Measurements from ENCODE around the gene CAMK2A.

Gene CAMK2A

GRCh38 chr5:150214289-150214688 is 75.3 kb downstream of the CAMK2A start:
- H3K4me3 ChIP-seq (replicated peaks; ENCODE audit: insufficient read depth, low read length), result no peak overlapping the region
- TF ChIP-seq, protein P1, sequence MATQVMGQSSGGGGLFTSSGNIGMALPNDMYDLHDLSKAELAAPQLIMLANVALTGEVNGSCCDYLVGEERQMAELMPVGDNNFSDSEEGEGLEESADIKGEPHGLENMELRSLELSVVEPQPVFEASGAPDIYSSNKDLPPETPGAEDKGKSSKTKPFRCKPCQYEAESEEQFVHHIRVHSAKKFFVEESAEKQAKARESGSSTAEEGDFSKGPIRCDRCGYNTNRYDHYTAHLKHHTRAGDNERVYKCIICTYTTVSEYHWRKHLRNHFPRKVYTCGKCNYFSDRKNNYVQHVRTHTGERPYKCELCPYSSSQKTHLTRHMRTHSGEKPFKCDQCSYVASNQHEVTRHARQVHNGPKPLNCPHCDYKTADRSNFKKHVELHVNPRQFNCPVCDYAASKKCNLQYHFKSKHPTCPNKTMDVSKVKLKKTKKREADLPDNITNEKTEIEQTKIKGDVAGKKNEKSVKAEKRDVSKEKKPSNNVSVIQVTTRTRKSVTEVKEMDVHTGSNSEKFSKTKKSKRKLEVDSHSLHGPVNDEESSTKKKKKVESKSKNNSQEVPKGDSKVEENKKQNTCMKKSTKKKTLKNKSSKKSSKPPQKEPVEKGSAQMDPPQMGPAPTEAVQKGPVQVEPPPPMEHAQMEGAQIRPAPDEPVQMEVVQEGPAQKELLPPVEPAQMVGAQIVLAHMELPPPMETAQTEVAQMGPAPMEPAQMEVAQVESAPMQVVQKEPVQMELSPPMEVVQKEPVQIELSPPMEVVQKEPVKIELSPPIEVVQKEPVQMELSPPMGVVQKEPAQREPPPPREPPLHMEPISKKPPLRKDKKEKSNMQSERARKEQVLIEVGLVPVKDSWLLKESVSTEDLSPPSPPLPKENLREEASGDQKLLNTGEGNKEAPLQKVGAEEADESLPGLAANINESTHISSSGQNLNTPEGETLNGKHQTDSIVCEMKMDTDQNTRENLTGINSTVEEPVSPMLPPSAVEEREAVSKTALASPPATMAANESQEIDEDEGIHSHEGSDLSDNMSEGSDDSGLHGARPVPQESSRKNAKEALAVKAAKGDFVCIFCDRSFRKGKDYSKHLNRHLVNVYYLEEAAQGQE (IDR thresholded peaks at IDR 0.05; ENCODE audit: insufficient replicate concordance, low read depth), result no peak
- no peak for TF ChIP-seq SPI1 (IDR thresholded peaks at IDR 0.05; ENCODE audit: borderline replicate concordance, low read depth)
- TF ChIP-seq, protein P2, sequence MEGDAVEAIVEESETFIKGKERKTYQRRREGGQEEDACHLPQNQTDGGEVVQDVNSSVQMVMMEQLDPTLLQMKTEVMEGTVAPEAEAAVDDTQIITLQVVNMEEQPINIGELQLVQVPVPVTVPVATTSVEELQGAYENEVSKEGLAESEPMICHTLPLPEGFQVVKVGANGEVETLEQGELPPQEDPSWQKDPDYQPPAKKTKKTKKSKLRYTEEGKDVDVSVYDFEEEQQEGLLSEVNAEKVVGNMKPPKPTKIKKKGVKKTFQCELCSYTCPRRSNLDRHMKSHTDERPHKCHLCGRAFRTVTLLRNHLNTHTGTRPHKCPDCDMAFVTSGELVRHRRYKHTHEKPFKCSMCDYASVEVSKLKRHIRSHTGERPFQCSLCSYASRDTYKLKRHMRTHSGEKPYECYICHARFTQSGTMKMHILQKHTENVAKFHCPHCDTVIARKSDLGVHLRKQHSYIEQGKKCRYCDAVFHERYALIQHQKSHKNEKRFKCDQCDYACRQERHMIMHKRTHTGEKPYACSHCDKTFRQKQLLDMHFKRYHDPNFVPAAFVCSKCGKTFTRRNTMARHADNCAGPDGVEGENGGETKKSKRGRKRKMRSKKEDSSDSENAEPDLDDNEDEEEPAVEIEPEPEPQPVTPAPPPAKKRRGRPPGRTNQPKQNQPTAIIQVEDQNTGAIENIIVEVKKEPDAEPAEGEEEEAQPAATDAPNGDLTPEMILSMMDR (IDR thresholded peaks at IDR 0.05; ENCODE audit: insufficient read depth, low read length), result no peak
- no peak for TF ChIP-seq POLR2AphosphoS5 (IDR thresholded peaks at IDR 0.05; ENCODE audit: low read depth)
- no peak for TF ChIP-seq GABPA (IDR thresholded peaks at IDR 0.05; ENCODE audit: low read depth)
- H3K27me3 ChIP-seq (ENCODE audit: insufficient read depth, poor library complexity, severe bottlenecking), result peaks cover 3% of the 10 kb centered on the region
- no peak for DNase-seq (ENCODE audit: low read depth in 1 of 2, low spot score in 1 of 2)
- no peak overlapping the region for H3K27ac ChIP-seq (replicated peaks)

GRCh38 chr5:150213530-150213929 is 76.0 kb downstream of the CAMK2A start:
- no peak for DNase-seq (ENCODE audit: low read depth in 1 of 2, low spot score in 1 of 2)
- H3K4me3 ChIP-seq (replicated peaks; ENCODE audit: insufficient read depth, low read length), result no peak overlapping the region
- H3K27me3 ChIP-seq (ENCODE audit: insufficient read depth, poor library complexity, severe bottlenecking), result peaks cover 10% of the 10 kb centered on the region
- no peak overlapping the region for H3K27ac ChIP-seq (replicated peaks)
- TF ChIP-seq POLR2AphosphoS5 (IDR thresholded peaks at IDR 0.05; ENCODE audit: low read depth) (no peak), SPI1 (IDR thresholded peaks at IDR 0.05; ENCODE audit: borderline replicate concordance, low read depth) (no peak)
- TF ChIP-seq, protein P1 (IDR thresholded peaks at IDR 0.05; ENCODE audit: insufficient replicate concordance, low read depth), result no peak
- TF ChIP-seq, protein P2 (IDR thresholded peaks at IDR 0.05; ENCODE audit: insufficient read depth, low read length), result no peak

- H3K27me3 ChIP-seq (ENCODE audit: insufficient read depth, poor library complexity, severe bottlenecking), result peaks cover 8% of the 10 kb centered on the region
- no peak overlapping the region for H3K27ac ChIP-seq (replicated peaks)
- DNase-seq (ENCODE audit: low read depth in 1 of 2, low spot score in 1 of 2), result no peak
- no peak overlapping the region for H3K4me3 ChIP-seq (replicated peaks; ENCODE audit: insufficient read depth, low read length)
- TF ChIP-seq SPI1 (IDR thresholded peaks at IDR 0.05; ENCODE audit: borderline replicate concordance, low read depth) (no peak), GABPA (IDR thresholded peaks at IDR 0.05; ENCODE audit: low read depth) (no peak), POLR2AphosphoS5 (IDR thresholded peaks at IDR 0.05; ENCODE audit: low read depth) (no peak)
- TF ChIP-seq, protein P1 (IDR thresholded peaks at IDR 0.05; ENCODE audit: insufficient replicate concordance, low read depth), result no peak
- TF ChIP-seq, protein P2 (IDR thresholded peaks at IDR 0.05; ENCODE audit: insufficient read depth, low read length), result no peak
Observed at GRCh38 chr5:150211156-150212030, 78.2 kb downstream of the CAMK2A start.
